RWPE2 (cell line): Measurements from ENCODE around the gene PAXX.

Experiments
- ATAC-seq: fragments of 200-7000 bp; cut with Tn5 transposase; 3 replicates; pipeline ENCODE4 v1.9.1; 2021; ENCODE audit warnings: low read depth
- DNase-seq: peaks from one replicate; pipeline ENCODE4 v3.0.0-alpha.2; 2020; ENCODE audit warnings: low spot score
- H3K27ac ChIP-seq: fragments of 450-650 bp; 2 replicates; pipeline ENCODE4 v1.5.1; 2017; ENCODE audit warnings: mild to moderate bottlenecking; ENCODE audit not compliant: poor library complexity, severe bottlenecking
- H3K27me3 ChIP-seq: fragments of 250-450 bp; sonication (Bioruptor Pico); 2 replicates; pipeline ENCODE4 v1.5.1; 2021; ENCODE audit warnings: mild to moderate bottlenecking, moderate library complexity; ENCODE audit not compliant: insufficient read depth, poor library complexity, severe bottlenecking
- H3K36me3 ChIP-seq: fragments of 250-450 bp; sonication (Bioruptor Pico); 2 replicates; pipeline ENCODE4 v1.5.1; 2020; ENCODE audit warnings: low read depth, mild to moderate bottlenecking, moderate library complexity
- H3K4me1 ChIP-seq: fragments of 250-450 bp; sonication (Bioruptor Pico); 2 replicates; pipeline ENCODE4 v1.5.1; 2021; ENCODE audit warnings: mild to moderate bottlenecking, moderate library complexity; ENCODE audit not compliant: insufficient read depth, poor library complexity, severe bottlenecking
- H3K4me3 ChIP-seq: fragments of 250-450 bp; sonication (Bioruptor Pico); 2 replicates; pipeline ENCODE4 v1.5.1; 2021; ENCODE audit warnings: mild to moderate bottlenecking, moderate library complexity; ENCODE audit not compliant: severe bottlenecking
- H3K9me3 ChIP-seq: fragments of 250-450 bp; sonication (Bioruptor Pico); 2 replicates; pipeline ENCODE4 v1.5.1; 2021; ENCODE audit warnings: mild to moderate bottlenecking, moderate library complexity; ENCODE audit not compliant: severe bottlenecking
- TF ChIP-seq, protein P1 (sequence below): fragments of 450-650 bp; IDR thresholded peaks from one replicate; pipeline ENCODE4 v1.5.1; 2017; ENCODE audit warnings: mild to moderate bottlenecking, moderate library complexity; ENCODE audit not compliant: poor library complexity, severe bottlenecking

PAXX gene

DNA sequence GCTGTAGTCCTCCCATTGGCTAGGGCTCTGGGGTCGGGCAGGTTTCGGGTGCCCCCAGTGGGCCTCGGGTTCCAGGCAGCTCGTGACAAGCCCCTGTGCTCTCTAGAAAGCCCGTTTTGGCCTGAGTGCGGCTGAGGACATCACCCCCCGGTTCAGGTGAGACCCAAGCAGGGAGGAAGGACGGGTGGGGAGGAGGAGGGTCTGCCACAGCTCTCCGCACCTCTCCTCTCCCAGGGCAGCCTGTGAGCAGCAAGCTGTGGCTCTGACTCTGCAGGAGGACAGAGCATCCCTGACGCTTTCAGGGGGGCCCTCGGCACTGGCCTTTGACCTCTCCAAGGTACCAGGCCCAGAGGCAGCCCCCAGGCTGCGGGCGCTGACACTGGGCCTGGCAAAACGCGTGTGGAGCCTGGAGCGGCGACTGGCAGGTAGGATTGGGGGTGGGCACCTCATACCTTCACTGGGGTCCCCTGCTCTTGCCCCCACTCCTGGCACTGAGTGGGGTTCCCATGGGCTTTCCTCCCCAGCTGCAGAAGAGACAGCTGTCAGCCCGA lies 672 bp downstream of the PAXX start:
- peak overlapping the region; percentile 47 for H3K4me3 ChIP-seq
- H3K27me3 ChIP-seq = no peaks in the 10 kb centered on the region
- DNase-seq = no peak
- peak overlapping the region; percentile 49 for H3K27ac ChIP-seq
- peaks cover 4% of the 10 kb centered on the region; the same call in 1 of the 2 replicates for H3K36me3 ChIP-seq
- H3K4me1 ChIP-seq = peaks cover 8% of the 10 kb centered on the region
- no peaks in the 10 kb centered on the region for H3K9me3 ChIP-seq
- TF ChIP-seq, protein P1, sequence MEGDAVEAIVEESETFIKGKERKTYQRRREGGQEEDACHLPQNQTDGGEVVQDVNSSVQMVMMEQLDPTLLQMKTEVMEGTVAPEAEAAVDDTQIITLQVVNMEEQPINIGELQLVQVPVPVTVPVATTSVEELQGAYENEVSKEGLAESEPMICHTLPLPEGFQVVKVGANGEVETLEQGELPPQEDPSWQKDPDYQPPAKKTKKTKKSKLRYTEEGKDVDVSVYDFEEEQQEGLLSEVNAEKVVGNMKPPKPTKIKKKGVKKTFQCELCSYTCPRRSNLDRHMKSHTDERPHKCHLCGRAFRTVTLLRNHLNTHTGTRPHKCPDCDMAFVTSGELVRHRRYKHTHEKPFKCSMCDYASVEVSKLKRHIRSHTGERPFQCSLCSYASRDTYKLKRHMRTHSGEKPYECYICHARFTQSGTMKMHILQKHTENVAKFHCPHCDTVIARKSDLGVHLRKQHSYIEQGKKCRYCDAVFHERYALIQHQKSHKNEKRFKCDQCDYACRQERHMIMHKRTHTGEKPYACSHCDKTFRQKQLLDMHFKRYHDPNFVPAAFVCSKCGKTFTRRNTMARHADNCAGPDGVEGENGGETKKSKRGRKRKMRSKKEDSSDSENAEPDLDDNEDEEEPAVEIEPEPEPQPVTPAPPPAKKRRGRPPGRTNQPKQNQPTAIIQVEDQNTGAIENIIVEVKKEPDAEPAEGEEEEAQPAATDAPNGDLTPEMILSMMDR = no peak
- ATAC-seq = no peak

DNA sequence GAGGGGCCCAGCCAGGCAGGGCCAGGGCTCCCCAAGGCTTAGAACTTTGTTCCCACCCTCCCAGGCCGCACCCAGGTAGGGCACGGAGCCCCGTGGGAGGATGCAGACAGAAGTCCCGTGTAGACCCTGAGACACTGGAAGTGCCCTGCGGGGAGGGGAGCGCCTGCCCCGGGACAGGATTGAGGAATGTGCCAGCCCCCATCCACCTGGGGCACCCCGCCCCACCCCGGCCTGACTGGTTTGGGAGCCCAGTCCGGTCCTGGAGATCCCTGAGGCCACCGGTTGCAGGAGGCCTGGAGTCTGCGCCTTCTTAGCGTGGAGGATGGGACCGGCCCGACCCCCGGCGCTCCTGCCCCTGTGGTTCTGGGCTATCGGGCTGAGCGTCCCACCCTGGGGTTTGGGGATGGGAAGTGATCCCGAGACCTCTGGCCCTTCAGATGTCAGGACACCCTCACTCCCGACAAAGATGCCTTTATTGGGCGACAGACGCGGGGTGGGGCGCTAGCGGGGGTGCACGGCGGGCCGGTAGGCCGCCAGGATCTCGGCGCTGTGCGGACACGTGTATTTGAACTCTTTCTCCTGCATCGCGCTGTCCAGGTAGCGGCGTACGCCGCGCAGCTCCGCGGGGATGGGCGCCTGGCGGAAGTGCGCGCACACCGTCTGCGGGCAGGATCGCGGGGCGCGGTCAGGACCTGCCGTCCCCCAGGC lies 2.1 kb downstream of the PAXX start:
- ATAC-seq (no peak), DNase-seq (no peak)
- Histone ChIP-seq H3K9me3 (no peaks in the 10 kb centered on the region), H3K27ac (peak overlapping the region; percentile 49), H3K36me3 (peaks cover 4% of the 10 kb centered on the region; the same call in 1 of the 2 replicates), H3K4me3 (no peak overlapping the region), H3K27me3 (no peaks in the 10 kb centered on the region), H3K4me1 (peaks cover 14% of the 10 kb centered on the region)
- TF ChIP-seq, protein P1 = no peak

DNA sequence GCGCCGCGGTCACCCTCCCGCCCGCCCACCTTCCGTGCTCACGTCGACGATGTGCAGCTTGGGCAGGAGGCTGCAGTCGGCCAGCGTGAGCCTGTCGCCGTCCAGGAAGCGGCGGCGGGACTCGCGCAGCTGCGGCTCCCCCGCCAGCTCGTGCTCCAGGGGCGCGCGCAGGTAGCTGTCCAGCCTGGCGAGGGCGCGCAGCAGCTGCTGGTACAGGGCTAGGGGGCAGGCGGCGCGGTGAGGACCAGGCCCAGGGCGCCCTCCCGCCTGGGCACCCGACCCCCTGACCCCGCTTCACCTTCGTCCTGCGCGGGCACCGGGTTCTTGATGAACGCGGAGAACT lies 2.6 kb downstream of the PAXX start:
- Histone ChIP-seq H3K36me3 (peaks cover 4% of the 10 kb centered on the region; the same call in 1 of the 2 replicates), H3K4me3 (no peak overlapping the region), H3K9me3 (no peaks in the 10 kb centered on the region), H3K4me1 (peaks cover 16% of the 10 kb centered on the region), H3K27ac (no peak overlapping the region), H3K27me3 (no peaks in the 10 kb centered on the region)
- TF ChIP-seq, protein P1 = no peak
- no peak for ATAC-seq
- no peak for DNase-seq

DNA sequence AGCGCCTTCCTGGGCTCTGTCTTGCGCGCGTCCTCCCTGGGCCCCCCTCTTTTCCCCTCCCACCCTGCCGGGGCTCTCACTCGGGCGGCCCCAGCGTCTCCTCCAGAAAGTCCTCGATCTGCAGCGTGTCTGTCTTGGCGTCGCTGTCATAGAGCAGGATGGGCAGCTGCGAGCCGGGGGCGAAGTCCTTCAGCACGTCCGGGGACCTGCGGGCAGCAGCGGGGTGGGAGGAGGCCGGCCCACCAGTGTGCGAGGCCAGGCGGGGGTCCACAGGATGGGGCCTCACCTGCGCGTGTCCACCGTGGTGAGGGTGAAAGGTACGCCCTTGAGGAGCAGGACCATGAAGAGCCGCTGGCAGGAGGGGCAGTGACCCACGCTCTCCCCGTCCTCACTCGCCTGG lies 3.1 kb downstream of the PAXX start:
- no peak for ATAC-seq
- no peak for DNase-seq
- TF ChIP-seq, protein P1 = no peak
- no peaks in the 10 kb centered on the region for H3K9me3 ChIP-seq
- no peaks in the 10 kb centered on the region for H3K27me3 ChIP-seq
- H3K36me3 ChIP-seq = peaks cover 4% of the 10 kb centered on the region; the same call in 1 of the 2 replicates
- no peak overlapping the region for H3K4me3 ChIP-seq
- H3K4me1 ChIP-seq = peaks cover 21% of the 10 kb centered on the region
- no peak overlapping the region for H3K27ac ChIP-seq

- TF ChIP-seq, protein P1 = no peak
- Histone ChIP-seq H3K9me3 (no peaks in the 10 kb centered on the region), H3K27ac (peak overlapping the region; percentile 55), H3K36me3 (peaks cover 4% of the 10 kb centered on the region; the same call in 1 of the 2 replicates), H3K4me1 (peaks cover 22% of the 10 kb centered on the region), H3K27me3 (no peaks in the 10 kb centered on the region), H3K4me3 (peak overlapping the region; percentile 17)
- ATAC-seq (no peak), DNase-seq (no peak)
These were observed 3.6 kb downstream of the PAXX start for GRCh38 chr9:136995772-136996311.
